SK-N-MC (cell line): ENCODE data around the gene MVK.

Source experiments
- EZH2 ChIP-seq: fragments of 200-600 bp; sonication (generic); IDR thresholded peaks from one replicate; pipeline ENCODE4 v1.6.1; 2017; ENCODE audit warnings: antibody characterized with exemption
- FOXP2 ChIP-seq: optimal IDR thresholded peaks from 2 replicates; pipeline ENCODE3; 2011; ENCODE audit warnings: mild to moderate bottlenecking, moderate library complexity; ENCODE audit not compliant: insufficient read depth; ENCODE audit errors: extremely low read length, control extremely low read depth

GRCh38 chr12:109539508-109539907 lies 34.1 kb upstream of the MVK start:
- no peak for TF ChIP-seq EZH2
- TF ChIP-seq FOXP2 = no peak
